NCI-H1105 (cell line): ENCODE data around the gene BAG2.

Source experiments
- DNase-seq: peaks from one replicate; lab custom pipeline; 2025; lab: John Stamatoyannopoulos, UW

BAG2 gene

GRCh38 chr6:57174511-57174907 lies 2.4 kb downstream of the BAG2 start:
- DNase-seq, result no peak

- DNase-seq, result no peak
Observed at GRCh38 chr6:57177545-57178265, 5.6 kb downstream of the BAG2 start.

DNA sequence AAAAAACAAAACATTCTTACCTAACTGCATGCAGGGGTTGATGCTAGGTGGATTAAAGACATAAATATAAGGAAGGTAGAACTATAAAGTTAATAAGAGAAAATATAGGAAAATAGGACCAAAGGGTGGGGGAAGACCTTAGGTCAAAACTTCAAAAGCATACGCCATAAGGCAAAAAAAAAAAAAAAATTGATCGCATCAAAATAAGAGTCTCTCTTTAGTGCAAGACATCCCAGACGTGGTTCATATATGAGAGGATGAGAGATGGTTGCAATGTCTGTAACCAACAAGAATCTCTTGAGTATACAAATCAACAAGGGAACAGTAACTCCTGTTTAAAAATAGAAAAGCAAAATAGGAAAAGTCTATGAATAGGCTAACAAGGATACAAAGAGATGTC lies 8.5 kb downstream of the BAG2 start:
- DNase-seq, result no peak

DNA sequence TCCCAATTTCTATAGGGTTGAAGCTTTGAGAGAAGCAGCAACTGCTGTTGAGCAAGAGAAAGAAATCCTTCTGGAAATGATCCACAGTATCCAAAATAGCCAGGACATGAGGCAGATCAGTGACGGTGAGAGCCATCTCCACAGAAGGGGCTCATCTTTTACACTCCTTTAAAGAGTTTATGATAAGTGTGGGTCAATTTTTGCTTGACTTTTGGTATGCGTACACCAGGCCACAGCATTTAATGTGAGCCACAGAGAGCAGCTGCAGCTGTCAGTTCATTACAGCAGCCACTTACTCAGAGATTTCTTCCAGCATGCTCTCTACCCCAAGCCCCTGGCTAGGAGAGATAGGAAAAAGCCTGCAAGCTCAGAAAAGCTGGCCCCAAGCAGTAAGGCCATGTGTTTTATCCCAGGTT lies 9.9 kb downstream of the BAG2 start:
- DNase-seq, result no peak

DNA sequence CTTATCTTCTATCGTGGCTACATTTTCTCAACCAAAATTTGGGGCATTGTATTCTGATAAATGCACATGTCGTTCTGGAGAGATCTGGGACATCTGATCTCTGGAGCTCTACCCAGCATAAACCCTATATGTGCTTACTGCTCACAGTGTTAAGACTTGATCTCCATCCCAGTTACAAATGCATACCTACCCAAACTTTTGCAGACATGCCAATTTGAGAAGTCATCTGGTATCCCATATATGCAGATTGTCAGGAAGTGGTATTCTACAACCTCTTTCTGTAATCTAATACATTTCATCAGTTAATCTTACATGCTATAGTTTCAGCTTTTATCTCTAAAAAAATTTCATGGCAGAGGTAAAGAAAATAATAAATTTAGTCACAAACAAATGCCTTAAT lies 11.2 kb downstream of the BAG2 start:
- no peak for DNase-seq

DNA sequence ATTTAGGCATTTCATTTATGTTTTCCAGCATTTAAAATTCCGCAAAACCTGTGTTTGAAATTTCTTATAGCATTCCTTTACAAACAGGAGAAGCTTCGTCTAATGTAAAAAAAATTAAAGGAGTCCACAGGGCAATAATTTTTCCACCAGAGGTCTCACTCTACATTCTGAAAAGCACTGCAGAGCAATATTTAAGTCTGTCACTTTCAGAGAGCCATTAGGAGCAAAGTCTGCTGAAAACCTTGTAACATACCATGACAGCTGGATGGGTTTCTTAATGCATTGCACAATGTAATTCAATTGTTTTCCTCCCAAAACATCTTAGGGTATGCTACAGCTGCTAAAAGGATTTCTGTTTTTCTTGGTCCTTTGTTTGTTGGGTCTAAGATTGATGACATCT lies 18.0 kb downstream of the BAG2 start:
- no peak for DNase-seq

- DNase-seq, result no peak
Observed at GRCh38 chr6:57193177-57193576, 21.1 kb downstream of the BAG2 start.

DNA sequence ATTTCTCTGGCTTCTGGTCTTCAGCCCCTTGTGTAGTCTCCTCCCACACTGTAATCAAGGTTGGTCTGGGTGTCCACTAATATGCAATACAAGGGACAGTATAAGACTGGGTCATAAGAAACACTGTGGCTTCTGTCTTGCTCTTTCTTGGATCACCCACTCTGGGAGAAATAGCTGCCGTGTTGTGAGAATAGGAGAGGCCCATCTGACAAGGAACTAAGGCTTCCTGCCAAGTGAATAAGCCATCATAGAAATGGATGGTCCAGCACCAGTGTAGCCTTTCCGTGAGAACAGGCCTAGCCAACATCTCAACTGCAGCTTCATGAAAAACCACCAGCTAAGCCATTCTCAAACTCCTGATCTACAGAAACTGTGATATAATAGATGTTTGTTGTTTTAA lies 23.3 kb downstream of the BAG2 start:
- no peak for DNase-seq

DNA sequence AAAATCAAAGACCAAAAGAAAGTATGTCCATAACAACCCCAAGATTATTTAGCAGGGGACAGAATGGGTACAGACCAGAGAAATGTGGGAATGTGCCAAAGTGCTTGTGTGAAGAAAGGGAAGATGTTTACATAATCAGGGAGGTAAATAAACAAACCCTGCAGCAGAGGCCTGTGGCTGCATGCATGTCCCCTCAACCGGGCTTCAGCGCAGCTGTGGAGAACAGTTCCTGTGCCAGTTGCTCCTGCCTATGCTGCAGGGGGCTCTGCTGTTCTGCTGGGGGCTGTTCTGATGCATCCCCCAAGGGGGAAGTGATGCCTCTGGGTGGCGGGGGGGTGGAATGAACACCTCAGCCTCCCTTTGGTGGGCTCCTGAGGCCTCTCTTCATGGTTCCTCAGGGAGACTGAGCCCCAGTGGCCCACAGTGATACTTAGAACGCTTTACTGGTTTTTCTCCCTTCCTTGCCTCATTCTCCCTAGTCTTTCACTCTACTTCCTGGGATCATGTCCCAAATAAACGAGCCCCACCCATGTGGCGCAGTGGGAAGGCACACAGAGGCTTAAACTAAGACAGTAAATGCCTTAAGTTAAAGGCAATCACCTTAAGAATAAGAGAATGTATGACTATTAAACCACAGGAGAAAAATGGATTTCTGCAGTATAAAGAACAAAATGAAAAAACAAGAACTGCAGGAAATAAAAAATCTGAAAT lies 27.0 kb downstream of the BAG2 start:
- no peak for DNase-seq

GRCh38 chr6:57201718-57202117 lies 29.6 kb downstream of the BAG2 start:
- DNase-seq, result no peak

GRCh38 chr6:57205550-57206328 lies 33.6 kb downstream of the BAG2 start:
- no peak for DNase-seq

DNA sequence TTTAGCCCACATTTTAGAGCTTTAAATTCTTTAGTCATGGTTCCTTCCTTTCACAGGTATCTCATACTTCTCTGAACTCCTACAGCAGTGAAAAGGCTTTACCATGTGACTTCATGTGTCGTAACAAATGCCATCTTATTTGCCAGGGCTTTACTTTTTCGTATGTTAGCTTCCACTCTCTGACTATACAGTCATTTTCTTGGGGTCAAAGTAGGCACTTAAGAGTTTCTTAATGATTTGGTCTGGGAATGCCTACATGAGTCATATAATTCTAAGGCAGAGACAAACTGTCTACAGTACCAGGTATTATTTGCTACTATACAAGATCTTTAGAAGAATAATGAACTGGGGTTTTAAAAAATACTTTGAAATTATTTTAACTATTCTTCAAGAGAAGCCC lies 35.0 kb downstream of the BAG2 start:
- DNase-seq, result no peak

DNA sequence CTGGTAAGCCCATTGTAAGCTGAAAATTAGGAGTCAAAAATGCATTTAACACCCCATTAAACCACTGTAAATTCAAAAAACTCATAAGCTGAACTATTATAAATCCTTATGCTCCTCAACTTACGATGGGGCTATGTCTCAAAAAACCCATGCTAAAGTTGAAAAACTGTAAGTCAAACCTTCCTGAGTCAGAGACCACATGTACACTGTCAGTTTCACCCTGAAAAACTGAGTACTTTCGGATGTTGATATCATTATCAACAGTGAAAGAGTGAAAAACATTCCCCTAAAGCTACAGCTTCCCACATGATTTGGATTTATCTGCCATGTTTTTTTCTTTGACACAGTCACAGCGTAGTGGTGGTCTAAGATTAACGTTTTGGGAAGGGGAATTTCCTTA lies 35.7 kb downstream of the BAG2 start:
- no peak for DNase-seq

GRCh38 chr6:57209030-57209429 lies 36.9 kb downstream of the BAG2 start:
- DNase-seq, result no peak

- no peak for DNase-seq
Observed at GRCh38 chr6:57210060-57210459, 37.9 kb downstream of the BAG2 start.

GRCh38 chr6:57215260-57215659 lies 43.1 kb downstream of the BAG2 start:
- DNase-seq, result no peak

DNA sequence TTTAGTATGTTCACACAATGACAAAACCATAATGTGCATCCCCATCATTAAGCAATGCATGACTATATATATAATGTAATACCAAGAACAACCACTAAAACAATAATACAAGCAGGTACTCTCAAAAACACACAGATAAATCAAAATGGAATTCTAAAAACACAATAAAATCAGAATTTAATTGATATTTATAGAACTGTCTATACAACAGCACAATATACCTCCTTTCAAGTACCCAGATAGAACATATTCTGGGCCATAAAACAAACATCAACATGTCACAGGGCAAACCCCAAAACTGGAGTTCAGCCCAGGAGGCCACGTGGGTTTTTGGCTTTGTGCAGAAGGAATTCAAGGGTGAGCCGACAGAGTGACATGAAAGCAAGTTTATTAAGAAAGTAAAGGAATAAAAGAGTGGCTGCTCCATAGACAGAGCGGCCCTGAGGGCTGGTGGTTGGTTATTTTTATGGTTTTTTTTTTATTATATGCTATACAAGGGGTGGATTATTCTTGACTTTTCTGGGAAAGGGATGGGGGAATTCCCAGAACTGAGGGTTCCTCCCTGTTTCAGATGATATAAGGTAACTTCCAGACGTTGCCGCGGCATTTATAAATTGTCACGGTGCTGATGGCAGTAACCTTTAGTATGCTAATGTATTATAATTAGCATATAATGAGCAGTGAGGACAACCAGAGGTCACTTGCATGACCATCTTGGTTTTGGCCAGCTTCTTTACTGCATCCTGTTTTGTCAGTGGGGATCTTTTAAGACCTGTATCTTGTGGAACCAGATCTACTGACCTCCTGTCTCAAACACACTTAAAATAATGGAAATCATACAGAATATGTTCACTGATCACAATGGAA lies 44.3 kb downstream of the BAG2 start:
- no peak for DNase-seq

DNA sequence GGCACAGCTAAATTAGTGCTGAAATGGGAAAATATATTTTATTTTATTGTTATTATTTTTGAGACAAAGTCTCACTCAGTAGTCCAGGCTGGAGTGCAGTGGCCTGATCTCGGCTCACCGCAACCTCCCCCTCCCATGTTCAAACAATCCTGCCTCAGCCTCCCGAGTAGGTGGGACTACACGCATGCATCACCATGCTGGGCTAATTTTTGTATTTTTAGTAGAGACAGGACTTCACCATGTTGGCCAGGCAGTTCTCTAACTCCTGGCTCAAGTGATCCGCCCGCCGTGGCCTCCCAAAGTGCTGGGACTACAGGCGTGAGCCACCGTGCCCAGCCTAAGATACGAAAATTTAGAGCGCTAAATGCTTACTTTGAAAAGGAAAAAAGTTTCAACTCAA lies 45.1 kb downstream of the BAG2 start:
- no peak for DNase-seq

DNA sequence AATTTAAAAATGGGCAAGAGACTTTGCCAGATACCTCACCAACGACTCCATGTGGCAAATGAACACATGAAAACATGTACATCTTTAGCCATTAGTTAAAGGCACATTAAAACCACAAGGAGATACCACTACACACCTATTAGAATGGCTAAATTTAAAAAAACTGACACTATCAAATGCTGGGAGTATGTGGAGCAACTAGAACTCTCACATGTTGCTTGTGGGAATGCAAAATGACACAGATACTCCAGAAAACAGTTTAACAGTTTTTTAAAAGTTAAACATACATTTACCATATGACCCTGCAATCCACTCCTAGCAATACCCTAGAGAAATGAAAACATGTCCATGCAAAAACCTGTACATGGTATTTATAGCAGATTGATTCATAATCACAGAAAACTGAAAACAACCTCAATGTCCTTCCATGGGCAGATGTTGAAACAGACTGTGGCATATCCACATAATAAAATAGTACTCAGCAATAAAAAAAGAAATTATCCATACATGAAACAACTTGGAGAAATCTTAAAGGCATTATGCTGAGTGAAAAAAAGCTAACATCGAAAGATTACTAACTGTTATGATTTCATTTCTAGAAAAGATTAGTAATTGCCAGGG lies 48.1 kb downstream of the BAG2 start:
- no peak for DNase-seq

GRCh38 chr6:57221191-57221935 lies 49.2 kb downstream of the BAG2 start:
- DNase-seq, result peak; percentile 61
